OCI-LY3 (cell line): ENCODE data around the gene FGG.

ENCODE experiments used
- H2AFZ ChIP-seq: fragments of 200-600, 300-600 bp; shearing (Covaris generic); 2 replicates; pipeline ENCODE4 v1.6.0; 2014; ENCODE audit warnings: antibody characterized with exemption, low read depth, low read length
- H3K27ac ChIP-seq: fragments of 200-600, 300-600 bp; sonication (generic); 2 replicates; pipeline ENCODE4 v1.5.1; 2014; ENCODE audit warnings: mild to moderate bottlenecking, low read length, moderate library complexity, mixed read lengths
- H3K27me3 ChIP-seq: fragments of 200-600, 300-600 bp; sonication (generic); 2 replicates; pipeline ENCODE4 v1.6.1; 2014; ENCODE audit warnings: low read depth, low read length, mixed read lengths
- H3K36me3 ChIP-seq: fragments of 200-600, 300-600 bp; sonication (generic); replicated peaks from 2 replicates; pipeline ENCODE3; 2014; ENCODE audit warnings: low read depth, low read length, mixed read lengths
- H3K4me1 ChIP-seq: fragments of 300-600, 200-600 bp; sonication (generic); 2 replicates; pipeline ENCODE4 v1.6.1; 2014; ENCODE audit warnings: low read length, mixed read lengths
- H3K4me2 ChIP-seq: fragments of 200-600, 300-600 bp; sonication (generic); 2 replicates; pipeline ENCODE4 v1.6.1; 2014; ENCODE audit warnings: low read length, mixed read lengths
- H3K4me3 ChIP-seq: fragments of 300-600, 200-600 bp; sonication (generic); 2 replicates; pipeline ENCODE4 v1.5.1; 2014; ENCODE audit warnings: antibody characterized with exemption, mild to moderate bottlenecking, low read length, moderate library complexity
- H3K79me2 ChIP-seq: fragments of 300-600, 200-600 bp; shearing (Covaris generic); 2 replicates; pipeline ENCODE4 v1.6.1; 2014; ENCODE audit warnings: mild to moderate bottlenecking, low read length, mixed read lengths
- H3K9ac ChIP-seq: fragments of 300-600, 200-600 bp; shearing (Covaris generic); 2 replicates; pipeline ENCODE4 v1.6.0; 2014; ENCODE audit warnings: mild to moderate bottlenecking, low read length, moderate library complexity
- H3K9me3 ChIP-seq: fragments of 200-600, 300-600 bp; shearing (Covaris generic); 2 replicates; pipeline ENCODE4 v1.6.1; 2014; ENCODE audit warnings: low read length, mixed read lengths; ENCODE audit not compliant: insufficient read depth
- H4K20me1 ChIP-seq: fragments of 200-600, 300-600 bp; sonication (generic); 2 replicates; pipeline ENCODE4 v1.6.1; 2016; ENCODE audit warnings: low read length, mixed read lengths; ENCODE audit not compliant: insufficient read depth
- EZH2phosphoT487 ChIP-seq: fragments of 200-600 bp; shearing (Covaris generic); IDR thresholded peaks from 2 replicates; pipeline ENCODE4 v1.6.1; 2018; ENCODE audit warnings: antibody characterized with exemption, mixed run types, low read depth
- TF ChIP-seq, protein P1 (sequence below): fragments of 200-600, 300-600 bp; sonication (generic); IDR thresholded peaks from 2 replicates; pipeline ENCODE4 v1.5.1; 2014; ENCODE audit warnings: antibody characterized with exemption, low read length, low read depth

The FGG gene

DNA sequence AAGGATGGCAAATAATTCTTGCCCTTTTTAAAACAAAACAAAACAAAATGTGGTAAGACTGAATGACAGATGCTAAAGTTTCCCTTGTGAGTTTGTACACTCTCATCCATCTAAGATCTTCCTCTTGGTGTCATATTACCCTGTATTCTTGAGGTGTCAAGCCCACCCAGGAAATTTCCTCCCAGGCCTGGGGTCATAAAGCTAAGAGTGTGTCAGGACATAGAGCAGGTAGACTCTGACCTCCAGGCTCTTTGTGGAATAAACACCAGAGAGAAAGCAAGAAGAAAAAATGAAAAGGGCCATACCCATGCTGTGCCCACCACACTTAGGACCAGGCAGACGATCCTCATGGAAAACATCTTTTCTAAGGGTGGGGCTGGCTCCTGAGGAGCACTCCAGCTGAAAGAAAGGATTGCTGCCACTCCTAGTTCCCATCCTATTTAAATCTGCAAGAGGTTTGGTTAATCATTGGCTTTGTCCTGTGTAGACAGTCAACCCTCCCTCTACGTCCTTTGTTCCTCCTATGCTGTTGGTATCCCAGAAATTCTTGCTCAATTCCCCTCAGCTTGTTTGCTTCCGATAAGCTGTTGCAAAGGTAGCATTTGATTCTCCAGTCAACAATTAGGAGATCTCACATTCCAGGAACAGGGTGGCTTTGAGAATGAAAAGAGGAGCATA lies 22.0 kb downstream of the FGG start, which contains the start of gene FGA:
Gene FGA (minus strand): TSS at position 414 of the 678 bp plus-strand sequence. CDS start 55 bp downstream, at position 359.
- Histone ChIP-seq H2AFZ (no peak within 1 kb of the TSS), H3K36me3 (no peaks in the 10 kb centered on the region), H4K20me1 (no peaks in the 10 kb centered on the region), H3K9me3 (no peaks in the 10 kb centered on the region), H3K27me3 (peaks cover 19% of the 10 kb centered on the region), H3K4me3 (no peak within 1 kb of the TSS), H3K4me1 (no peaks in the 10 kb centered on the region), H3K9ac (no peak within 1 kb of the TSS), H3K27ac (no peak within 1 kb of the TSS), H3K4me2 (no peak within 1 kb of the TSS), H3K79me2 (no peaks in the 10 kb centered on the region)
- TF ChIP-seq, protein P1, sequence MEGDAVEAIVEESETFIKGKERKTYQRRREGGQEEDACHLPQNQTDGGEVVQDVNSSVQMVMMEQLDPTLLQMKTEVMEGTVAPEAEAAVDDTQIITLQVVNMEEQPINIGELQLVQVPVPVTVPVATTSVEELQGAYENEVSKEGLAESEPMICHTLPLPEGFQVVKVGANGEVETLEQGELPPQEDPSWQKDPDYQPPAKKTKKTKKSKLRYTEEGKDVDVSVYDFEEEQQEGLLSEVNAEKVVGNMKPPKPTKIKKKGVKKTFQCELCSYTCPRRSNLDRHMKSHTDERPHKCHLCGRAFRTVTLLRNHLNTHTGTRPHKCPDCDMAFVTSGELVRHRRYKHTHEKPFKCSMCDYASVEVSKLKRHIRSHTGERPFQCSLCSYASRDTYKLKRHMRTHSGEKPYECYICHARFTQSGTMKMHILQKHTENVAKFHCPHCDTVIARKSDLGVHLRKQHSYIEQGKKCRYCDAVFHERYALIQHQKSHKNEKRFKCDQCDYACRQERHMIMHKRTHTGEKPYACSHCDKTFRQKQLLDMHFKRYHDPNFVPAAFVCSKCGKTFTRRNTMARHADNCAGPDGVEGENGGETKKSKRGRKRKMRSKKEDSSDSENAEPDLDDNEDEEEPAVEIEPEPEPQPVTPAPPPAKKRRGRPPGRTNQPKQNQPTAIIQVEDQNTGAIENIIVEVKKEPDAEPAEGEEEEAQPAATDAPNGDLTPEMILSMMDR, result no peak

DNA sequence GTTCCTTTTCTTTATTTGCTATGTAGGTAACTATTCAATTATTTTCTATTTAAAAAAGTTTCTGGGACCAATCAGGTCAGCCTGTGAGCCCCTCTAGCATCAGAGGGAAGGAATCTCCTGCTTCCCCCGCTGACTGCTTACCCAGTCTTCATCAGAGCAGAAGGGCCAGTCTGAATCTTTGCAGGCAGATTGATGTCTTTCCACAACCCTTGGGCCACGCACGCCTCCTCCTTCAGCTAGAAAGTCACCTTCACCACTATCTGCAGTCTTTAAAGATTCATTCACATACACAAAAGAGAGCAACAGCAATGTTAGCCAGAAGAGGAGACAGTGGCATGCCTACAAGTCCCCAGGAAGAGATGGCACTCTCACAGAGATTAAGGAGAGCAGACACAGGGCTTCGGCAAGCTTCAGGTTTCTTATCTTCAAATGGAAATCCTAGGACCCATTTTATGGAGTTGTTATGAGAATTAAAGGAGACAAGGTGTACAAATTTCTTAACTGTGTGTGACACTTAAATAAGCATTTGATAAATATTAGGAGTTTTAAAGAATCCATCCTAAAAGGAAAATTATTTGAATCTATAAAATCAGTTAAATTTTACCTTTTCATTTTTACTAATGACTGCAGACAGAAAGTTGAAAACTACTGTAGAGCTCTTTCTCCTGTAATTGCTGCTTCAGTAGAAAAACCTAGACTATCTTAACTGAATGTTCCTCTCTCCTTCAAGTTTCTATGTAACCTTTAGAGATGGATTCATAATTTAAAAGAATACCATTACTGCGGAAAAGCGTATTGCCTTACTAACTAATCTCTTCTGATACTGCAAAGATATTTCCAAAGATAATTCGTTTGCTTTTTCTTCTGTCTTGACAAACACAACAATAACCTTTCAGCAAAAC lies 22.9 kb downstream of the FGG start:
- Histone ChIP-seq H3K27me3 (peaks cover 19% of the 10 kb centered on the region), H2AFZ (no peak overlapping the region), H3K4me1 (no peaks in the 10 kb centered on the region), H3K9me3 (no peaks in the 10 kb centered on the region), H3K79me2 (no peaks in the 10 kb centered on the region), H3K36me3 (no peaks in the 10 kb centered on the region), H3K27ac (no peak overlapping the region), H3K4me2 (no peak overlapping the region), H3K4me3 (no peak overlapping the region), H3K9ac (no peak overlapping the region), H4K20me1 (no peaks in the 10 kb centered on the region)
- no peak for TF ChIP-seq EZH2phosphoT487
- TF ChIP-seq, protein P1, result no peak

GRCh38 chr4:154588198-154588597 lies 24.3 kb downstream of the FGG start:
- H3K4me3 ChIP-seq, result no peak overlapping the region
- H4K20me1 ChIP-seq, result no peaks in the 10 kb centered on the region
- H3K27ac ChIP-seq, result no peak overlapping the region
- no peaks in the 10 kb centered on the region for H3K36me3 ChIP-seq
- TF ChIP-seq, protein P1, result no peak
- no peak for TF ChIP-seq EZH2phosphoT487
- no peak overlapping the region for H3K9ac ChIP-seq
- no peak overlapping the region for H3K4me2 ChIP-seq
- H3K27me3 ChIP-seq, result peaks cover 19% of the 10 kb centered on the region
- H3K79me2 ChIP-seq, result no peaks in the 10 kb centered on the region
- no peaks in the 10 kb centered on the region for H3K9me3 ChIP-seq
- H2AFZ ChIP-seq, result no peak overlapping the region
- H3K4me1 ChIP-seq, result no peaks in the 10 kb centered on the region
